ENCODE results near the gene PTPRF.

DNA sequence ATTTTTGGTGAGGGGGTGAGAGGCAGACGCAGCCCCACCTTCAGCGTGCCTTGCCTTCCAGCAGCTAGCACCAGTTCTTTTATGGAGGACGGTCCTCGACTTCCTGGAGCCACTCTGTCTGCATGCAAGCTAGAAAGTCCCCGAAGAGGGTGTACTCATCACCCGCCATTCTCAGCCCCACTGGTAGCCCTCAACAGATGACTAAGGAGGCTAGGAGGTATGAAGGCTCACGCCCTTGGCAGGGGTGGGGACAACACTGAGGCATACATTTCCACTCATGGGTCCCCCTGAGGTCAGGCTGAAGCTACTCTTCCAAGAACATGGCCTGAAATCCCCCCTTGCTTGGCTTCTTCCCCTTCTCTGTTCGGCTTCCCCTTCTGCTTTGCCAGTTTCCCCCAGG is 8.9 kb upstream of the PTPRF start:
- TF ChIP-seq, protein P1, sequence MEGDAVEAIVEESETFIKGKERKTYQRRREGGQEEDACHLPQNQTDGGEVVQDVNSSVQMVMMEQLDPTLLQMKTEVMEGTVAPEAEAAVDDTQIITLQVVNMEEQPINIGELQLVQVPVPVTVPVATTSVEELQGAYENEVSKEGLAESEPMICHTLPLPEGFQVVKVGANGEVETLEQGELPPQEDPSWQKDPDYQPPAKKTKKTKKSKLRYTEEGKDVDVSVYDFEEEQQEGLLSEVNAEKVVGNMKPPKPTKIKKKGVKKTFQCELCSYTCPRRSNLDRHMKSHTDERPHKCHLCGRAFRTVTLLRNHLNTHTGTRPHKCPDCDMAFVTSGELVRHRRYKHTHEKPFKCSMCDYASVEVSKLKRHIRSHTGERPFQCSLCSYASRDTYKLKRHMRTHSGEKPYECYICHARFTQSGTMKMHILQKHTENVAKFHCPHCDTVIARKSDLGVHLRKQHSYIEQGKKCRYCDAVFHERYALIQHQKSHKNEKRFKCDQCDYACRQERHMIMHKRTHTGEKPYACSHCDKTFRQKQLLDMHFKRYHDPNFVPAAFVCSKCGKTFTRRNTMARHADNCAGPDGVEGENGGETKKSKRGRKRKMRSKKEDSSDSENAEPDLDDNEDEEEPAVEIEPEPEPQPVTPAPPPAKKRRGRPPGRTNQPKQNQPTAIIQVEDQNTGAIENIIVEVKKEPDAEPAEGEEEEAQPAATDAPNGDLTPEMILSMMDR (IDR thresholded peaks at IDR 0.05), result no peak
- TF ChIP-seq POLR2A (IDR thresholded peaks at IDR 0.05), result no peak
